SHP77 (cell line): Measurements from ENCODE around the gene ACTL10.

ENCODE experiments used
- DNase-seq, 2 experiments: peaks; one replicate each; lab custom pipeline; 2025; lab: John Stamatoyannopoulos, UW

ACTL10 gene

DNA sequence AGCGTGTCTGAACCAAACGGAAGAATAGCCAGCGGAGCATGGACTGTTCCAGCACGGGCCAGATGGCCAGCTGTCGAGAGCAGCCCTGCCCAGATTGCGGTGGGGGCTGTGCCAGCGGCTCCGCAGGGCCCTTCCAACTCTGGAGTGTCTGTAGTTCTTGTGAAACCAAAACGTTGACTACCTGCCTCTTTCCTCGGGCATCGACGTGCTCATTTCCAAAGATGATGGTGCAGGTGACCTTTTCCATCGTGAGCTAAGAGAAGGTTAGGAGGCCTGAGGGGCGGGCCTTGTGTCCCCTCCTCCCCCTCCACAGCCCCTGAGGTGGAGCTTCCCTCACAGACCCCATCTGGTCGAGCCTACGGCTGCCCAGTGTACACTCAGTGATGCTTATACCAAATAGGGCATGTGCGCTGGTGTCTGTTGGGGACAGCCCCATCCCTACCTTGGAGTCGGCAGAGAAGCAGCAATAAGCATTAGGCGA is 17.5 kb upstream of the ACTL10 start:
- no peak for DNase-seq

DNA sequence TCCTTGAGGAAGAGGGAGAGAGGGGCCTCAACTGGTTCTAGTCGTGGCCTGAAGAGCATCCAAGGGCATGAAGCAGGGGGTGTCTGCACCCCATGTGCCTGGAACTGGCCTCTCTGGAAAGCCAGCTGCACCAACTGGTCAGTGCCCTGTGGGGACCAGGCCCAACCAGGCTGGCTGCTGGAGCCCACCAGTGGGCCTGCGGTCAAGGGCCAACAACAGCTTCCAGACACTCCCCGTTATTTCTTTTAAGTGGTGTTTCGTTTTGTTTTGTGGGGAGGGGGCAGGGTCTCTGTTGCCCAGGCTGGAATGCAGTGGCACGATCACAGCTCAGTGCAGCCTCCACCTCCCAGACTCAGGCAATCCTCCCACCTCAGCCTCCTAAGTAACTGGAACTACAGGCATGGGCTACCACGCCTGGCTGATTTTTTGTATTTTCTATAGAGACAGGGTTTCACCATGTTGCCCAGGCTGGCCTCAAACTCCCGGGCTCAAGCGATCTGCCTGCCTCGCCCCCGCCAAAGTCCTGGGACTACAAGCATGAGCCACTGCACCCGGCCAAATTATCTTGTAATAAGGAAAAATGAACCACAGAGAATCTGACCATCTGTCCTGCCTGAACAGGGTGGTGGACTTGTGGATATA is 16.5 kb upstream of the ACTL10 start:
- DNase-seq = no peak

DNA sequence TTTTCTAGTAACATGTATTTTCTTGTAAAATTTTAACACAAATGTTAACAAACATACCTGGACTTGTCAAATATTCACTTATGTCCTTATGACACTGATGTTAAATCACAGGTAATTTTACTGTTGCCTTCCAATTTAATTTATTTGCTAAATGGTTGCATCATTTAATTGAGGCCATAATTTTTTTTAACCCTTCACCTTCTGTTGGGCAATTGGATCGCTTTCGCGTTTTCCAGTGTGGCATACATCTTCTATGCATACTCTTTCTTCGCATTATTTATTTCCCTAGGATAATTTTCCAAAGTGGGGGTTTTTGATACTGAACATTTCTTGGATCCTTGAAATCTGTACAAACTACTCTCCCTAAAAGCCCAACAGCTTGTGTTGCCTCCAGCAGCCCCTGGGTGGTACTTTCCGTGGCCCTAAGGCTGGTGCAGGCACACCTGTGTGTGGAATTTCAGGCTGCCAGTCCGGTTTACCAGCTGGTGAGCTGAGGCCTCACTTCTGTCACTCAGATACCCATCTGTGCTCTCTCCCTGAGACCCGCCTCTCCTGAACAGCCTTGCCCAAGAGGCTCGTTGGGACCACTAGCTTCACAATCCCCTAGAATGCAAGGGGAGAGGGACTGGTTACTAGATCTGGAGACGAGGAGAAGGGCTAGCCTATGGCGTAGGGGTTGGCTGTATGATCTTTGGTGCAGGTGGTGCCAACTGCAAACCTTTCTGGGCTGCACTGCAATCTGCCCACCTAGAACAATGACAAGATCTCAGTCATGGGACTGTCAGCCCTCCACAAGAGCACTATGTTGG is 15.8 kb upstream of the ACTL10 start:
- no peak for DNase-seq

DNA sequence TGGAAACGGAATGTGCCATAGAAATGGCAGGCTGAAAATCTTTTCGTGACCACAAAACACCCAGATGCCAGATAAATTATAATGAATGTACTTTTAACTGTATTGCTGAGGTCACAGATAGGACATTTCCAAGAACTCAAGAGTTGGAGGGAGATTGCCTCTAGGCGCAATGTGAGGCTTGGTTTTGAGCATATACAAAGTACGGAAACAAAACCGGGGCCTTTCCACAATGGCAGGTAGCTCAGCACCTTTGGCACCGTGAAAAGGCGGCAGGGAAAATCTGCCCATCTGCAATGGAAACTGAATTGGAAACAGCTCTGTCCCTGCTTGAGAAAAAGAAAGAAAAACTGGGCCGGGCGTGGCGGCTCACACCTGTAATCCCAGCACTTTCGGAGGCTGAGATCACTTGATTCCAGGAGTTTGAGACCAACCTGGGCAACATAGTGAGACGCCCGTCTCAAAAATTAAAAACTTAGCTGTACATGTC is 15.1 kb upstream of the ACTL10 start:
- no peak for DNase-seq

DNA sequence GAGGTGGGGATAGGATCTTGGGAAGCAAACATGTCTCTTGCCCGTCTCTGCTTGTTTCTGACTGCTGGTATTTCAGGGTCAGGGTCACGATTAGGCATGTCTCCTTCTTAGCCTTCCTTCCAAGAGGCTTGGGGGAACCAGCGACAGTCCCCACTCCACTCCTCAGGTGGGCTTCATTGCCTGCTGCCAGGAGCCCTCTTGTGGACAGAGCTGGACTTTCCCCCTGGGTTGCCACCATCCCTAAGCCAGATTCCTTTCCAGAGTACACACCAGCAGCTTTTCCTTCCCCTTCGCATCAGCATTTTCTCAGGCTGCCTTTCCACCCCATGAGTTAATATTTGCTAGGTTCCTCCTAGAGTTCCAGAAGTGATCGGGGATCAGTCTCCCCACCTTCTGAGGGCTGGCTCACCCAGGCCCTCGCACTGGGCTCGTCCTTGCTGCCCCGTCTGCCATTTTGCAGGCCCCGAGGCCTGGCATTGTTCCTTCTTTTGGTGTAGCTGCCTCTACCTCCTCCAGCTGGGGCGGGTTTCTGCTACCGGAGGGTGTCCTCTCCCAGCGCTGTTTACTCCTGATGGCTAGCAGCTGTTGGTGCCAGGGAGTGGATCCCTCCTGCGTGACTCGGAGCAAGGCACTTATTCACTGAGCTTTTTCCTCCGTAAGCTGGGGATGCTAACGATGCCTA is 13.4 kb upstream of the ACTL10 start:
- DNase-seq = peak; percentile 57 to 66

DNA sequence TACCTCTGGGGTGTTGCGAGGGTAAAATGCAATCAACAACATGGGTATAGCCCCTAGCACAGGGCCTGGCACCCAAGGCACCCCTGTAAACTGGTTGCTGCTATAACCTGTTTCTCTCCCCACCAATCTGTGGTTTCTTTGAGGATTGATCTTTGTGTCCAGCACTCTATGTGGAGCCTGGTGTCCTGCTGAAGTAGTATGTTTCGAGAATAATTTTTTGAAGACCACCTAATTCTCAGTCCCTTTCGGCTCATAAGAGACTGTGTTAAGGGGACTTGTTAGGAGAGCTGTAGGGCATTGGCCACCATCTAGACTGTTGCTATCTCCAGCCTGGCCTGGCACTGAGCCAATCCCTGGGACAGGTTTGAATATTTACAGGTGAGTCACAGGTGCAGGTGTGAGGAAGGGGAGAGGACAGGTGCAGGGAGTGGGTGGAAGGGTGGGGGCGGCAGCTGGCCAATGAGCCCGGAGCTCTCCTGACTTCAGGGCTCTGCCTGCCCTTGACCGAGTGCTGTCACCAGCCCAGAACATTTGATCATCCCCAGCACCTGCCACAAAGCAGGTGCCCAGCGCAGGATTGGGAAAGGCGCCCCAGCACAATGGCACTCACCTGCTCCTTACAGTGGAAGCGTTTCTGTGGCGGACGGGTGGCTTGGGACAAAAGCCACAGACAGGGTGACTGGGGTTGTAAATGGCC is 12.7 kb upstream of the ACTL10 start:
- peak; percentile 72 to 79 for DNase-seq

DNA sequence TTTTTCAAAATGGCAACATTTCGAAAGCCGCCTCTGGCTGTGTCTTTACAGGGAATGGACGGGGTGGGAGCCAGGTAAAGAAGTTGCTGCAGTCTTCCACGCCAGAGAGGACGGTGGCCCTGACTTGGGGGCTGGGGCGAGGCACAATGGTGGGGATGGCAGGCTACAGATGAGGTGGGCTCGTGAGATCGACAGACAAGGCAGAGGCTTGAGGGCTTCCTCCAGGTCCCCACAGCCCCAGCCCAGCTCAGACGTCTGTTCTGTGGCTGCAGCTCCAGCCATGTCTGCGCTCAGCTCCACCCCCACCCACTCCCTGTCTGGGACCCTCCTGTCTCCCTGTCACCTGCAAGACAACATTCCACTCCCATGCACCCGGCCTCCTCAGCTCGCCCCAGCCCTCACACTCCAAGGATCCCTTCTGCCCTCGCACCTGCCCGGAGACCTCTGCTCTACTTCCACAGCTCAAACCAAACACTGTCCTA is 12.0 kb upstream of the ACTL10 start:
- no peak for DNase-seq

DNA sequence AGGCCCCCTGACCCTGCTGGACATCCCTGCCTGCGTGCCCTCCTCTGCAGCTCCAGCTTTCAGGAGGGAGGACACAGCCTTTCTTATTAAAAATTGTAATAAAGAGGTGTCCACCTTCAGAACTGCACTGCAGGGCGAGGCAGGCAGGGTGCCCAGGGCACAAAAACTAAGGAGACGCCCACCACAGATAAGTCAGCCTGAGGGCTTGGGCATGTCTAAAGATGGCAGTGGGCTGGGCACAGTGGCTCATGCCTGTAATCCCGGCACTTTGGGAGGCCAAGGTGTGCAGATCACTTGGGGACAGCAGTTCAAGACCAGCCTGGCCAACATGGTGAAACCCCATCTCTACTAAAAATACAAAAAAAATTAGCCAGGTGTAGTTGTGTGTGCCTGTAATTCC is 11.6 kb upstream of the ACTL10 start:
- DNase-seq = no peak

DNA sequence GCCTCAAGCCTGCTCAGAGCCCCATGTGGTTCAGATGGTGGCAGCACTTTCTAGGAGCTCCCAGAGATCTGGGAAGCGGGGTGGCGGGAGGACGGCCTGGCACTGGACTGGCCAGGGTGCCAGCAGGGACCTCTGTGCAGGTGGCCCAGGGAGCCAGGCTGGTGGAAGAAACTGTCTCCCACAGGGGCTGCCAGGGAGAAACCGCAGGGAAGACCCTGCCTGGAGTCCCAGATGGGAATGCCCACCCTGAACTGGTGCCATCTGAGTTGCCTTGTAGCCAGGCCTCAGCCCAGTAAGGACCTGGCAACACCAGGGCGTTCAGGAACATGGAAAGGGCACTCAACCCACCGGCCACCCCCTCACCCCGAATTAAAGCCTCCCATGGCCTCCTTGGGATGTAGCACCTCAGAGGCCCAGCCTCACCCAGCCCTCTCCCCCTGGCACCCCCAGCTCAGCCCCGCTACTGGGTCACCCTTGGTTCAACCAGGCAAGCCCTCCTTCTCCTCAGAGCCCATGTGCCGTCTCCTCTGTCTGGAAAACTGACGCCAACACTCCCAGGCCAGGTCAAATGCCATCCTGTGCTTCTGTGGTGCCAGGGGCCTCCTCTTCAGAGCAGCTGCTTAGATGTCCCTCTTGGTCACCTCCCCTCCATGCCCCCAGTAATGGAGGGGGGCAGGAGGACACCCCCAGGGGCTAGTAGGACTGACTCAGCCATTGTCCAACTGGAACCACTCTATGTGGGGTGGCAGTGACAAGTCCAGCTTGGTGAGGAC is 10.5 kb upstream of the ACTL10 start:
- DNase-seq = no peak

DNA sequence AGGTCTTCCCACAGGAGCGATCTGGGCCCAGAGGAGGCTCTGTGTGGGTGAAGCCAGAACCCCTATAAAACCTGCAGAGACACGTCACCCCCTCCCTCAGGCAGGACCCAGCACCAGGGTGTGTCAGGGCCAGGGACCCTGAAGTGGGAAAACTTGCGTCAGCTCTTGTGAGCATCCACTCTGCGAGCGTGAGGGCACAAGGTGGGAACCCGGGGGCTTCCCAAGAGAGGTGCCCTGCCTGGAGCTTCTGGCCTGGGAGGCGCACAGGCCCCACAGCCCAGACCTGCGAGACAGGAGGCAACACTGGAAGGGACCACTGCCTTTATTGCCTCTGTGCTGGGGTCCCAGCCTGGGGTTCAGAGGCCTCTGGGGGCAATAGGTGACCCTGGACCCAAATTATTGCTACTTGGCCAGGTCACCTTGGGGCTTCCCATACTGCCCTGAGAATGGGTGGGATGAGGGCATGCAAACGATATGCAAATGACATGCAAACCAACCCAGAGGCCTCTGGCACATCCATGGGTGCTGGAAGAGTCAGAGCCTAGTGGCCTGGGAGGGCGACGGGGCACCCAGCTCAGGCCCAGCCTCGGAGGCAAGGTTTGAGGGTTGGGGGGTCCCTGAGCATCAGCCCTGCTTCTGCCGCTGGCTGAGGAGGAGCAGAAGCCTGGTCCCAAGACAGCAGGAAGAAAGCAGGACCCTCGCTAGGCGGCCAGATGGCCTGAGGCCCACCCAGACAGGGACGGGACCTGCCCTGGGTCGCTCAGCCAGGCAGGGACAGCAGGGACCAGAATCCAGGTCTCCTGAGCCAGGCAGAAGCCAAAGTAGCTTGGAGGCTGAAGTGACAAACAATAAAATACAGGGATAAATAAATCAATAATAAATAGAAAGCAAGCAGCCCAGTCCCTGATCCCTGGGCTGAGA is 9.7 kb upstream of the ACTL10 start:
- no peak for DNase-seq

DNA sequence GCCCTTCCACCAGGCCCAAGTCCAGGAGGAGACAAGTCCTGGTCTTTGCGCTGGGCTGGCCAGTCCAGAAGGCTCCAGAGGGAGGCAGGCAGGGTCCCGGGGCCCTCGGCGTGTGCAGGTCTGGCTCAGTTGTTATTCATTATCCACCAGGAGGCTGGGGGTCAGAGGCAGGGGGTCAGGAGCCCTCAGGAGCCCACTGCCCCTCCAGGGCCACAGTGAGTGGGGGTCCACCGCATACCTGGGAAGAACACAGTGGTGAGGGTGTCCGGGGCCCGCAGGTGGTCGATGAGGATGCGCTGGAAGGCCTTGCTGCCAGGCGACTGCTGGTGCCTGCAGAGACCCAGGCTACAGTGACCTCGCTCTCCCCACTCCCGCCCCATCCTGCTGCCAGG is 9.0 kb upstream of the ACTL10 start:
- no peak for DNase-seq

DNA sequence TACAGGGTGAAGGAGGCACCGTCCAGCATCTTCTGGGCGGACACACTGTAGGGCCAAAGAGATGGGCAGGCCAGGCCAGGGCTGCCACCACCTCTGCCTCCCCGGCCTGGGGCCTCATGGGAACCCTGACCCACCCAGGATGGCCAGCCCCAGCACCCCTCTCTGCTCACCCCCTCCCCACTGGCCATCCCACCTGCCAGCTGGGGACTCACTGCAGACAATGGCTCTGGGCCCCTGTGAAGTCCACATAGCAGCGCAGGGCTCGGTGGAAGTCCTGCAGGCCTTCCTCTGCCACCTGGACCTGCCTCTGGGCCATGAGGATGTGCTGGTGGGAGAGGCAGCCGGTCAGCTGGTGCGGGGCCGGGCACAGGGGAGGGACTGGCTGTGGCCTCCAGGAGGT is 8.2 kb upstream of the ACTL10 start:
- DNase-seq = no peak

DNA sequence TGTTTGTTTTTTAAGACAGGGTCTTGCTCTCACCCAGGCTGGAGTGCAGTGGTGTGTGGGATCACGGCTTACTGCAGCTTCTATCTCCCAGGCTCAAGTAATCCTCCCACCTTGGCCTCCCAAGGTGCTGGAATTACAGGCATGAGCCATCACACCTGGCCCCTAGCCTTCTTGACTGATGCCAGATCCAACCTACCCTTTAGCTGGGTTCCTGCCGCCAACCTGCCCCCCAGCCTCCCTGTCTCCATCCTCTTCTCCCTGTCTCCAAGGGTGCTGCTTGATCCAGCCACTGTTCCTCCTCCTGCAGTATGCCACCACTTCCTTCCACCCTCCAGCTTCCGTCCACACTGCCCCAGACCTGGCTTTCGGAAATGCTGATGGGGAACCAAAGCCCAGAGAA is 7.8 kb upstream of the ACTL10 start:
- DNase-seq = no peak

DNA sequence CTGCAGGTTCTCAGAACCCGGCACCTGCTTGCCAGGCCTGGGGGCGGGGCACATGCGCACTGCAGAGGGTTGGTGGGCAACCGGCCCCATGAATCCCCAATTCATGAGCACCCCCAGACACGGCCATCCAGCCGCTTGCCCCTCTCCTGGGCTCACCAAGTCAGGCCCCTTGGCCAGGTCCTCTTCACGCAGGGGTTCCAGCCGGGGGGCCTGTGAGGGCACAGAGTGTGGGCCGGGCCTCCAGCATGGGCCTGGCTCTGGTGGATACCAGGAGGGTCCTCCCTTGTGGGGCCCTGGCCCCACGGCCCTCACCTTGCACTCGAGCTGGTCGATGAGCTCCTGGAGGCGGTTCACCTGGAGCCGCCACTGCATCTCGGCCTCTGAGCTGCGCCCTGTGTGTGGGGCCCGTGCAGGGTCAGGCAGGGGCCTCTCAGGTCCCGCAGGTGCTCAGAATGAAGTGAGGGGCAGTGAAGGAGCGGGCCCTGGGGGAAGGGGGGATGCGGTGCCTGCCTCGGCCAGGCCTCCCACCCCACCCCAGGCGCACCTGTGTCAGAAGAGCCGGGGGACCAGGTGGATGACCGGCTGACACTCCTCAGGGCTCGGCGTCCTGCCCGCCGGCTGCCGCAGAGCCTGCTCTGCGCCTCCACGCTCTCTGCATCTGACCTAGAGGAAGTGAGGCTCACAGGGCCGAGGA is 7.3 kb upstream of the ACTL10 start:
- DNase-seq = no peak

DNA sequence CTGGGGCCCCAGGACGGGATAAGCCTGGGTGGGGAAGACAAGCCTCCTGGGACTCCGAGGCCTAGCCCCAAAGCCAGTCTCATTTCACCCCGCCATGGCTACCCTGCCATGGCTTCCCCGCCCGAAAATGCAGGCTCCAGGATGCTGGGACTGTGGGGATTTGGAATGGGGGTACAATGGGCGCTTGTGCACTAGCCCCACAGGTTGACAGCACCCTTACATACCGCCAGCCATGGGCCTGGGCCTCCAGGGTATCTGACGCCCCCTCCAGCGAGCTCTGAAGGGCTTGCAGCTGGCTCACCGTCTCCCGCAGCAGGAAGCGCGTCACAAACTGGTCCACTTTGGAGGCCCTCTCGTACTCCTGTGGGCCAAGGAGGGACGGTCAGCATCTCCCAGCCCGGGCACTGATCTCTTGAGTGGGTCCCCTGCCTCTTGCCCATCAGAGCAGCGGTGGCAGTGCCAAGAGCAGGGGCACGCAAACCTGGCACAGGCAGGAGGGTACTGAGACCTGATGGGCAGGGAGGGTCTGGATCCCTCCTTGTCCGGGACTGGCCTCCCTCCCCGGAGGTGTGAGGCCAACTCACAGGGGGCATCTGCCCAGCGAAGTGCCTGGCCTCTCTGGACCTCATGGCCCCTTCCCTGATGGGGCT is 6.6 kb upstream of the ACTL10 start:
- DNase-seq = no peak

DNA sequence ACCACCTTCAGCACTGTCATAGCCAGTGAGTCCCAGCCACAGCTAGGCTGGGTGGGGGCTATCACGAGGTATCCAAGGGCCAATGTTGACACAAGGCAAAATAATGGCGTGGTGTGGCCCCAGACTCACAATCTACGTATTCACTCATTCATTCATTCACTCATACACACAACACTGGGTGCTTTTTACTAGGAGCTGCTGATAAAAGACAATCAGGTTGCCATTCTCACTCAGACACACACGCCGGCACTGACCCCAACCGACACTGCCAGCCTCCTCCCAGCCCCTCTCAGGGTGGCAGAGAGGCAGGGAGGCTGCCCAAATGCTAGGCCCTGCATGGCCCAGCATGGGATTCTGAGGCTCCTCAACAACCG is 6.1 kb upstream of the ACTL10 start:
- DNase-seq = no peak

DNA sequence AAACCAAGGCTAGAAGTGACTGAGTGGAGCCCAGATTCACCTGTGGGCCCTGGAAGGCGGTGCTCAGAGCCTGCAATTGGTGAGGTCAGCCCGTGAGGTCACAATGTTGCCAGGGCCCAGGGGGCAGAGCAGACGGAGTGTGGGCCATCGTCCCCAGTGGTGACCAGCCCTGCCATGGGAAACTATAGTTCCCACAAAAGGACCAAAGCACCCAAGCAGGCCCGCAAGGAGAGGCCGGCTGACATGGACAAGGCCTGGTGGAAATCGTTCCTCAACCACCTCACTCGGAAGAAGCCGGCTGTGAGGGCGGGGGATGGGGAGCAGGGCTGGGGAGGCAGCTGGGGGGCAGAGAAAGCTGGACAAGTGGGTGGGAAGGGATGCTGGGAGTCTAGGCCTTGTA is 4.6 kb upstream of the ACTL10 start, which contains the start of gene C20orf144:
C20orf144 (plus strand) TSS at position 156 of the 400 bp plus-strand sequence; CDS start at position 175, 19 bp downstream.
- DNase-seq = no peak

DNA sequence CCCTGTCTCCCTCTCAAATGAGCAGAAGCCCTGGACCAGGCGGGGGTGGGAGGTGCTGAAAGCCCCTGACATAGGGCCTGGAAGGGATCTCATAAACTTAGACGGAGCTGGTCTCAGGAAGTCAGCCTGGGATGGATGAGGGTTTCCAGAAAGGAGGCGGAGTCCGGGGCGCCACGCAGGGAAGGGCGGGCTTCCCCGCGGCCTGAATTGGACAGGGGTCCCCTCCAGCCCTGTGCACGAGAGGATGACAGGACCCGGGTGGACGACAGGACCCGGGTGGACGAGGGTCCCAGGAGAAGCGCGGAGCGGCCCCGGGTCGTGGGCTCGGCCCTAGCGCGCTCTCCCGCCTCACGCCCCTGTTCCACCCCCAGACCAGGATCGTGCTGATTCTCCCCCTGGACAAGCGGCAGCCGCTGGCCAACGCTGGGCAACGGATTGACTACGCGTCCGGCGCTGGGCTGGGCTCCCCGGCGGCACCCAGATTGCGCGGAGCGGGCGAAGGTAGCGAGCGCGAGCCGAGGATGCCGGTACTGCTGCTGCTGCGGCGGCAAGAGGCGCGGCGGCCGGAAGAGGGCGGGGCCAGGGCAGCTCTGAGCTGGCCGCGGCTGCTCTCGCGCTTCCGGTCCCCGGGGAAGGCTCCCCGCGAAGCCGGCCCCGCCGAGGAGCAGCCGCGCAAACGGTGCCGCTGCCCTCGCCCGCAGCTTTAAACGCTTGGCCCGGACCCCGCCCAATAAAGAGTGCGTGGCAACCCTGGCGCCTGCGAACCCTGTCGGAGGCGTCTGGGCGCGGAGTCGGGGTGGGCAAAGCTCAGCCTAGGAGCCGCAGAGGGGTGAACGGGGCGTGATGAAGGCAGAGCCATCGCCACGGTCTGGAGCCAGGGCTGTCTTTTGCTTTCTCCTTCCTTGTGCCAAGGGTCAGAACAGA is 3.3 kb upstream of the ACTL10 start:
- peak; percentile 49 to 78 for DNase-seq
